ENCODE data around the gene FAM222A. TPM values are rescaled to one million over a fixed set of nuclear protein-coding genes. Genes with fewer than 3 reads are reported as not detected.

Gene FAM222A
- total and polyA plus RNA-seq, 2 of the 8 experiments (the other 6 are each of a cell fraction or from before 2014, with no cell fraction given) = 0.94 to 1.1 TPM

DNA sequence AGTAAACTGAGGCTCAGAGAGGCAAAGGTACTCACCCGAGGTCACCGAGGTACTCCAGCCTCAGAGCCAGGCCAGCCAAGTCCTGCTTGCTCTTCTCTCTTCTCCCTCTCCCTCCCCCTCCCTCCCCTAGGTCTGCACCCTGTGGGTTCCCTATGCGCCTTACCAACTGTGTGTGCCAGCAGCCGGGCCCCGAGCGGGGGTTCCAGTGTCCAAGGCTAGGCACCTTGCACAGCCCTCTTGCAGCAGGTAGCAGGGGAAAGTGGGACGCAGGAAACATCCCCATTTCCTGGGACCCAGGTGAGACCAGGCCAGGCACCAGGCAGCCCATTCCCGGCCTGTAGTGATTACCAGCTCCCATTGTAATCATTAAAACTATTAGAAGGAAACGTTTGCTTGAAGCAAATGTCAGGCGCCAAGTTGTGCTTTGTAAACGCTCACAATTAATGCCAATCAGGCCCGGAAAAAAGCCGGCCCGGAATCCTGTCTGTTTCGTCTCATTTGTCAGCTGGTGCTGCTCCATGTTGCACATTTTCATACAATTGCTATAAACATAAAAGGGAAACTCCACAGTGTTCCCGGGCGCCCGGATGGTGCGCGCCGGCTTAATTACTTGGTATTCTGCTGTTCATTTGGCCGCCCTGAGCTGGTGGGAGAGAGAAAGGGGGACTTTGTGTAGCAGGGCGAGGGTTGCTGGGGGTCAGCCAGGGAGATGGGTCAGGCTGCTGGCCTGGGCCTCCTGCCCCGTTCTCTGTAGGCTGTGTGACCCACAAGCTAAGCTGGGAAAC, 11.9 kb downstream of the FAM222A start:
- Histone ChIP-seq H3K4me2 (ENCODE audit: insufficient read depth in 1 of 2, low read depth in 2 of 2, low read length in 2 of 2) (no peak overlapping the region), H3K18ac (ENCODE audit: extremely low read depth, low read length) (no peak overlapping the region), H4K8ac (ENCODE audit: extremely low read depth, insufficient read depth, low read length) (no peak overlapping the region), H3K14ac (ENCODE audit: insufficient read length) (no peak overlapping the region), H2BK12ac (ENCODE audit: low read depth, low read length) (no peak overlapping the region; the same call in 1 of the 2 replicates), H2BK20ac (ENCODE audit: low read length) (no peak overlapping the region), H3K79me1 (ENCODE audit: low read depth, low read length) (no peaks in the 10 kb centered on the region), H2AK5ac (ENCODE audit: low read depth, low read length) (no peak overlapping the region), H3K4me1 (replicated peaks in 1 of 4; ENCODE audit: control insufficient read depth in 3 of 4, insufficient read depth in 4 of 4, low read length in 3 of 4) (peaks cover 0 to 2% (median 0%) of the 10 kb centered on the region in 4 experiments; a peak in 2 of 7 replicates), H3K36me3 (ENCODE audit: control insufficient read depth in 2 of 4, insufficient read depth in 4 of 4, low read length in 3 of 4) (no peaks in the 10 kb centered on the region), H3K23me2 (ENCODE audit: low read depth, low read length) (no peaks in the 10 kb centered on the region), H2BK15ac (ENCODE audit: low read length) (no peak overlapping the region), H3K56ac (replicated peaks; ENCODE audit: insufficient read length, low read depth, low read length) (no peak overlapping the region), H4K20me1 (replicated peaks in 1 of 2; ENCODE audit: control insufficient read depth in 1 of 2, insufficient read depth in 2 of 2, low read length in 2 of 2) (peaks cover 0 to 2% of the 10 kb centered on the region in 2 experiments), H3K27ac (ENCODE audit: low read depth, low read length) (no peak overlapping the region), H3K27me3 (replicated peaks in 1 of 4; ENCODE audit: control insufficient read depth in 3 of 4, extremely low read depth in 1 of 4, insufficient read depth in 3 of 4, low read length in 3 of 4) (no peaks in the 10 kb centered on the region), H2BK5ac (ENCODE audit: low read depth, low read length) (no peak overlapping the region), H3K79me2 (ENCODE audit: control insufficient read depth in 1 of 2, insufficient read depth in 2 of 2, low read length in 2 of 2) (no peaks in the 10 kb centered on the region), H3K9me3 (ENCODE audit: insufficient read depth in 2 of 2, low read depth in 1 of 2, low read length in 1 of 2) (no peaks in the 10 kb centered on the region), H3K4ac (replicated peaks; ENCODE audit: insufficient read length, low read depth, low read length) (no peak overlapping the region), H2BK120ac (replicated peaks; ENCODE audit: low read depth, low read length) (no peak overlapping the region), H4K91ac (replicated peaks; ENCODE audit: insufficient read length, low read length) (no peak overlapping the region), H4K5ac (ENCODE audit: insufficient read length, low read depth, low read length) (no peak overlapping the region), H3K23ac (ENCODE audit: insufficient read length) (no peak overlapping the region), H3K9ac (replicated peaks in 1 of 4; ENCODE audit: extremely low read depth in 1 of 4, low read depth in 3 of 4, low read length in 3 of 4) (no peak overlapping the region), H2AFZ (ENCODE audit: low read length) (no peak overlapping the region), H3K4me3 (ENCODE audit: extremely low read depth in 1 of 4, insufficient read depth in 2 of 4, low read depth in 3 of 4, low read length in 4 of 4) (no peak overlapping the region)
- FAIRE-seq = no peak
- 89% methylated on average over 22 of the region's 24 CpGs; no CpG with 5 or more reads in 1 of the 2 experiments for WGBS, 2 experiments (ENCODE audit: extremely low coverage in 1 of 2, insufficient coverage in 1 of 2, insufficient read length in 1 of 2, insufficient replicate concordance in 2 of 2, low coverage in 1 of 2, low lambda C conversion rate in 2 of 2, missing lambda C conversion rate in 1 of 2)
- POLR2A ChIA-PET (ENCODE audit: partially characterized antibody) = interaction anchor here (0.9 to 2.9 kb wide), 3 partner anchors 11 to 68 kb away, joined by 3 to 9 read pairs (median 3); no protein-coding TSS in a partner anchor
- TF ChIP-seq NANOG (IDR thresholded peaks at IDR 0.05; ENCODE audit: insufficient read depth, low read depth, low read length, poor library complexity, severe bottlenecking) (no peak), BCL11A (IDR thresholded peaks at IDR 0.05; ENCODE audit: low read depth in 2 of 2, low read length in 2 of 2) (no peak), SRF (IDR thresholded peaks at IDR 0.05; ENCODE audit: low read depth, low read length) (no peak), SIRT6 (IDR thresholded peaks at IDR 0.05; ENCODE audit: low read length) (no peak), NRF1 (IDR thresholded peaks at IDR 0.05; ENCODE audit: low read depth, low read length) (no peak), SP2 (IDR thresholded peaks at IDR 0.05; ENCODE audit: low read length) (no peak)
- TF ChIP-seq, protein P1, sequence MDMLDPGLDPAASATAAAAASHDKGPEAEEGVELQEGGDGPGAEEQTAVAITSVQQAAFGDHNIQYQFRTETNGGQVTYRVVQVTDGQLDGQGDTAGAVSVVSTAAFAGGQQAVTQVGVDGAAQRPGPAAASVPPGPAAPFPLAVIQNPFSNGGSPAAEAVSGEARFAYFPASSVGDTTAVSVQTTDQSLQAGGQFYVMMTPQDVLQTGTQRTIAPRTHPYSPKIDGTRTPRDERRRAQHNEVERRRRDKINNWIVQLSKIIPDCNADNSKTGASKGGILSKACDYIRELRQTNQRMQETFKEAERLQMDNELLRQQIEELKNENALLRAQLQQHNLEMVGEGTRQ (IDR thresholded peaks at IDR 0.05; ENCODE audit: low read length) = no peak
- no peak for DNase-seq (ENCODE audit: low read depth in 1 of 2, low spot score in 2 of 2)
- CTCF ChIA-PET (ENCODE audit: partially characterized antibody) = interaction anchor here (0.6 to 1.9 kb wide), 9 partner anchors 10 to 127 kb away, joined by 3 to 10 read pairs (median 4); no protein-coding TSS in a partner anchor
